ENCODE results near the gene PIP5K1C.

PIP5K1C gene

DNA sequence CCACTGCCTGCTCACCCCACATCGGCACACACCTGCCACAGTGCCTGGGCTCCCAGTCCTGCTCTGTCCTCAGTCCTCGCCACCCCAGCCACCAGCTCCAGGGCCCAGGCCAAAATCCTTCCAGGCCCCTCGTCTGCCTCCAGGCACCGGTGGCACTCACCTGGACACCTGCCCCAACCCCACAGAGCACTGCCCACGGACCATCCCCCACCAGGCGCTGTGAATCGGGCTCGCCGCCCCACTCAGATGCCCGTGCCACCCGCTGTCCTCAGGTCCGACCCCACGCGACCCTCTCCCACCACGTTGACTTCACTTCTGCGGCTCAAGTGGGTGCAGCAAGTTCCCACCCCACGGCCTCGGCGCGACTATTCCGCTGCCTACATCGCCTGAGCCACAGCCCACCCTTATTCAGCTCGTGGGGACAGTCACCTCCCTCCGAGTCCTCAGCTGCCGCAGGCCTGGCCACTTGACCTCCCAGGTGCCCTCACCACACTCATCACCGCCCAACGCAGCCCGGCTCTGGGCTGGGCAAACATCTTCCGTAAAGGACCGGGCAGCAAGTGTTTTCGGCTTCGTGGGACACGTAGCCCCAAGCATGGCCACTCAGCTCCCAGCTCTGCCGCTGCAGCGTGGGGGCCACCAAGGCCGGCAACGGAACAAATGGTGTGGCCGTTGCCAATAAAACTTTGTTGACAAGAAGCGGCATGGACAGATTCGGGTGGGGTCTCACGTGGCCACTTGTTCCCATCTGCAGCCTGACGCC lies 5.7 kb downstream of the PIP5K1C start:
- no peak for DNase-seq

DNA sequence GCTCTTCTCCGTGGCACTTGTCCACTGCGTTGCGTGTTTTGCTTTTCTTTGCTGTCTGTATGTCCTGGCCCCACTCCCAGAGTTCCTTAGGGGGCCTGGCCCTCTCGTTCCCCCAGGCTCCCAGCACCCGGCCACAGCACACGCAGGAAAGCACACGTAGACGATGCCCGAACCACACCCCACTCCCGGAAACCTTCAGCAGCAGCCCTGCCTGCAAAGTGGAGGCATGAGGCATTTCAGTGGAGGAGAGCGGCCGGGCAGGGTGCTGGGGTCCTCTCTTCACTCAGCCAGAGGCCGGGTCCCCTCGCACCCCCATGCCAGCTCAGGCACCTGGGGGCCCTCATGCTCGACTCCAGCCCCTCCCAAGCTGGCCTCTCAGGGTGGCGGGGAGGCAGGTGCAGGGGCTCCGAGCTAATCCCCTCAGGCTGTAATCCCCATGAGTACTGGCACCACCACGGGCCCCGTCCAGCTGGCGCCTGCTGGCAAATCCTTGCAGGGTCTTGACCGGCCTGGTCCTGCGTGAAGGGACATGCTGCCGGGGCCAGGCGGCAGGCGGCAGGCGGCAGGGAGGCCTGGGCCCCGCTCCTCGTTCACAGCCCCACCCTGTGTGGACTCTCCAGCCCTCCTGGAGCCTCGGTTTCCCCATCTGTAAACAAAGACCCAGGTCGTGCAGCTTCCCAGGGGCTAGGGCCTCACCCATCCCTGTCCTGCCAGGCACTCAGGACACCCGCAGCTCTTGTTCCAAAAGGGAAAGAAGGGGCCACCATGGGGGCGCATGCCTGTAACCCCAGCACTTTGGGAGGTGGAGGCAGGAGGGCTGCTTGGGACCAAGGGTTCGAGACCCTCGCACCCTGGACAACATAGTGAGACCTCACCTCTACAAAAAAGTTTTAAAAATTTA lies 7.0 kb downstream of the PIP5K1C start:
- DNase-seq: no peak

DNA sequence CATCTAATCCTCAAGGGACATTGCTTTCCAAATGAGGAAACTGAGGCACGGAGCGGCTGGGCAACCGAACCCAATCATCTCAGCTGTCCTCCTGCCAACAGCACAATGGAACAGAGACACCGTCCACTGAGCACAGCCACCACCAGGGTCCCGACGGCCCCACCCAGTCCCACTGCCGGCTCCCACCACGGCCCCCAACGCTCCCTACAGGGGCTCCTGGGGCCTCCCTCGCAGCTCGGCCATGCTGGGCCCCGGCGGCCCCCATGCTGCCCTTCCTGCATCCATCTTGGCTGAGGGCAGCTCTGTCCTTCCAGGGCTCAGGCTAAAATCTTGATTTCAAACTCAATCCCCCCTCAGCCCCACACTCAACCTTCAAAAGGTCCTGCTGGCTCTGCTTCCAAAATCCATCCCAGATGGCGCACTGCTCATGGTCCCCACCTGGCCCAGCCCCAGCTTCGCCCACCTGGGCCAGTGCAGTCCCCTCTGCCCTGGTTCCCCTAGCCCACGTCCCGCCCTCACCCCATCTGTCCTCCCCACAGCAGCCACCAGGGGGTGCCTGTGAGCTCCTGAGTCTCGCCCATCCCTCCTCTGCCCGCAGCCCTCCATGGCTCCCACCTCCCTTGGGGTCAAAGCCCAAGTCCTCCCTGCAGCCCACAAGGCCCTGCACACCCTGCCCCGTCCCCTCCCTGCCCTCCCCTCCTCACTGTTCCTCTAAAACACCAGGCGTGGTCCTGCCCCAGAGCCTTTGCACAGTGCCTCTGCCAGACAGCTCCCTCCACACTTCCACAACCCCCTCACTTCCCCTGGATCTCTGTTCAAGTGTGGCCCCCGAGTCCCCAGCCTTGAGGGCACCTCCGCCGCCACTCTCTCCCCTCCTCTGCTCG lies 7.9 kb downstream of the PIP5K1C start:
- DNase-seq: peak; percentile 65

DNA sequence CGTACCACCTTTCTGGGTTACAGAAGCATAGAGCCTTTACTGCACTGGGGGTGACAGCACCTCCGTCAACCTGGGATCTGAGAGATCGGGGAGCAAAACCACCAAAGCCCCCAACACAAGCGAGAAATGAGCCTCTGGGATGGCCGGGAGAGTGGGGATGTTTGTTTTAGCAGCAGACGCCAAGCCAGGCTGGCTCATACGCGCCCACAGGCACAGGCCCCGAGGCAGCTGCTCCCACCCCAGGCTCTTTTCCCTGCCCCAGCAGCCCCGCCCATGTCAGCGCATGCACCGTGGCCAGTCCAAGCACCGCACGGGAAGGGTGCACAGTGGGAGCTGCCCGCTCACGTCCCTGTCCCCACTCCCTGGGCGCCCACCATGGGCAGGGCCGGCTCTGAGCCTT lies 8.5 kb downstream of the PIP5K1C start:
- DNase-seq: no peak

DNA sequence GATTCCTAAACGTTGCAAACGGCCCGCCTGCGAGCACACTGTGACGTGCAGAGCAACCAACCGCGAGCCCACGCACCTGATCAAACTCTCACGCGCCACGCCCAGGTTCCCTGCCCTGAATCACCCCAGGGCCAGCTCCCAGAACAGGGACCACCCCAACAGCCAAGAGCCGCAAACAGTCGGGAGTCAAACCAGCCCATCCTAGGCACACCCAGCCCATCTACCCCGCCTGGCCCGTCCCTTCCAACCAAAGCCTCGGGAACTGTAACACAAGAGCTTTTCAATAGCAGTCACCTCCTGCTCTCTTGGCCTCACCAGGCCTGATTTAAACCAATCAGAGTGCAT lies 8.9 kb downstream of the PIP5K1C start:
- no peak for DNase-seq

DNA sequence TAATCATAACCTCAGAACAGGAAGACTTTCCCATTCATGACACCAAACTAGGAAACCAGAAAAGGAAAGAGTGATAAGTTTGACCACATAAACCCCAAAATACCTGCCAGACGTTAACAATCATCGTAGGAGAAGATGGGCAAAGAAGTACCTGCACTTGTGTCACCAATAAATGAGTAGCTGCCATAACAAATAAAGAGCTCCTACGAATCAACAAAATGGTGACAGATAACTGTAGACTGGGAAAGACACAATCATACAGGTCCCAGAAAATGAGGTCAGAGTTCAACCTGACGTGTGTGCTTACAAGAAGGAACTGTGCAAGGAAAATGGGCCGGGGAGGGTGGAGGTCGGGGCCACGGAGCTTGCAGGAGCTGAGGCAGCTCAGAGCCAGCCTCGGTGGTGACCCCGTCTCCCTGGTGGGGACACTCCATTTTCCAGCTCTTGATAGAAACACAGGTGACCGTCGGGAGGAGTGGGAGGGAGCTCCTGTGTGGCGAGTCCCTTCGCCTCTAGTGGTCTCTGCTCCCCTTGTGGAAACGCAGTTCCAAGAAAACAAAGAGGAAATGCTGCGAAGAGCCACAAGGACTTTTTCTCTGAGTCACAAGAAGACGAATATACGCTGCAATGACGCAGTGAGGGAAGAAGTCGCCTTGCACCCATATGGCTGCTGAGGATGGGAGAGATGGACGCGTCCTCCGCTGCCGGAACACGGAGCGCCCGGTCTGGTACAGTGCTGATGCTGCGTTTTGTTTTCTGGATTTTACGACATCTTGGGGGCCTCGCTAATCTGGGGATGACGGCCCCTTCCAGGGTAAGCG lies 9.5 kb downstream of the PIP5K1C start:
- no peak for DNase-seq

DNA sequence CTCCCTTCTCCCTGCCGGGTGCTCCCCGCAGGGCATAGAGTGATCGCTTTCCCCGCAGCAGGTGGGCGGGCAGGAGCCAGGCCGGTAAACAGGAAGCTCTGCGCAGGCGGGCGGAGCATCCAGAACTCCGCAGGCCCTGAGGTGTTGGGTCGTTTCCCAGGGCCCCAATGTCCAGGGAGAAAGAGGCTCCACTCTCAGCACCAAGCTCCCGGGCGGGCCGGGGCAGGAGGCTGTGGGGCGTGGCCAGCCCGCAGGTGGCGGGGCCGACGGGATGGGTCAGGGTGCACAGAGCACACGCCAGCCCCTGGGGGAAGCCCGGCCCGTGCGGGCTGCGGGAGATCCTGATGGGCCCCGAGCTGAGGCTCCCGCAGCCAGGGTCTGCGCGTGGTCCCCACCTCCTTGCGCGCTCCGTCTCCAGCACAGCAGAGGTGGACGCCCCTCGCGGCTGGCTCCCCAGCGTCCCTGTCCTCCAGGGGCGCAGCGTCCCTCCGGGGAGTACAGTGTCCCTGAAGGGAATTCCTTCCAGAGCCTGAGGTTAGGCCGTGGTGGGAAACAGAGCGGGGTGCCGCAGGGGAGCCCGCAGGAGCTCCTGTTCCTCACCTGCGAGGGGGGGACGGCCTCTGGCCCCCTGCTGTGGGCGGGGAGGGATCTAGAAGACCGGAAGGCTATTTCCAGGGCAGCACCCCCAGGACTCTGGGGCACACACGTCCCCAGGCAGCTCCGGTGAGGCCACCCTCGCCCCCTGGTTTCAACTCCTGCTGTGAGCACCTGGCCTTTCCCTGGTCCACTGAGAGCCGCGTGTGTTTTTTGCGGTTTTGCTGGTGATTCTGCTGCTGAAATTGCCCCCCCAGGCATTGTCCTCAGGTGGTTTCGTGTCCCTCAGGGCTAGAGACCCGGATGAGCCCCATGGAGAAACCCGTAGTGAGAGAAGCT lies 12.2 kb downstream of the PIP5K1C start:
- DNase-seq: peak; percentile 69

DNA sequence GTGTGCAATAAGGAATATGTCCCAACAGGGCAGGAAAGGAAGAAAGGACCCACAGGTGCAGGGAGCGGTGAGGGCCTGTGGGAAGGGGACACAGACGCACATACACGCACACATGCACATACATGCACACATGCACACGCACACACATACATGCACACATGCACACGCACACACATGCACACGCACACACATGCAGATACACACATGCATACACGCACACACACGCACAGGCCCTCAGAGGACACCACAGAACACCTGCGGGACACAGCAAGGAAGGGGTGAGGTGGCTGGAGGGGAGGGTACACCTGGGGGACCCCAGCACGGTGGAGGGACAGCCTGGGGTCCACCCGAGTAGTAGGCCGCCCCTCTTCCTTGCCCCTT lies 12.9 kb downstream of the PIP5K1C start:
- no peak for DNase-seq

DNA sequence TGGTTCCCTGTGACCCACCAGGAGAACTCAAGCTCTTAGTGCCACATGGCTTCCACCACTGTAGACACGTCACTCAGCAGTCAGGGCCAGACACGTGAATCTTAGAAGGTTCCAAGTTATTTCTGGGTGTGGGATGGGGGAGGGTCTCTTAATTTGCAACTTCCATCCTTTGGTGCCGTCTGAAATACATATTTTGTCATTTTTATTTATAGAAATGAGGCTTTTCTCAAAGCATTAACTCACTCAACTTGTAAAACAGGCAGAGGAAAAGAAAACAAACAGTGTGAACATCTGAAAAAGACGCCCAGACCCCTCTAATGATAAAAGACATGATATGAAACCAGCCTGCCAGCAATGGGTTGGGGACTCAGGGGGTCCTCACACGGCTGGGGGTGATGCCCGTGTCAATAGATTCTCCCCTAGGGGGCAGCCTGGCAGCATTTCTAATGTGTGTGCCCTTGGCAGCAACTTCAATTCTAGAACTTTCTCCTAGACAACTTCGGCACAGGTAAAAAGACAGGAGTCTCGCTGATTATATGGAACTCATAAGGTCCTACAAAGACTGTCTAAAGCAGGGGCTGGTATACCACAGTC lies 15.4 kb downstream of the PIP5K1C start:
- no peak for DNase-seq

DNA sequence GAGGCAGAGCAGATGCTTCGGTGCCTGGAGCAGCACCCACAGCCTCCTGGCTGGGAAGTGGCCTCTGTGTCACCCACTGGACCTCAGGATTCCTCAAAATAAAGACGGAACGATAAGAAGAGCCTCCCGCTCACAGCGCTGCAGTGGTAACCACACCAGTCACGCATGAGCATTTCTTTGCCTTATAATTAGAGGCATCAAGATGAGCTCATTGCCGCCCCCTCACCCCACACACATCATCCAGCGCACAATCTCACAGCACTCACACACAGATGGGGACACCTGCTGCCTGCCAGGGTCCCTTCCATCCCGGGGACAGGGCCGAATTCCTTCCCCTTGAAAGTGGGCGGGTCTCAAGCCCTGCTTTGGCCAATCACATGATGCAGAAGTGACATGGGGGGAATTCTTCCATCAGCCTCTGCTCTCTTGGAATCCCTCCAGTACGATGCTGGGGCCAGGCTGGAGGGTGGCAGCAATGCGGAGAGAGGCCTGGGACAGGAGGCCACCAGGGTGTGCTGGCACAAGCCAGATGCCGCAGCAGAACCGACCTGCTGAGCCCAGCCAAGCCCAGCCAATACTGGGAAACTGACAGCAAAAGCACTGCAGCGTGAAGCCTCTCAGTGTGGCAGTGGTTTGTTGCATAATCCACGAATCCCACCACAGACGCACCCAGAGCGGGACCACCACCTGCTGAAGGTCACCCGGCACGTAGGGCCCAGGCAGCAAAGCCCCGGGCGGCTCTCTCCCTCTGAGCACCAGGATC lies 16.0 kb downstream of the PIP5K1C start:
- DNase-seq: no peak

DNA sequence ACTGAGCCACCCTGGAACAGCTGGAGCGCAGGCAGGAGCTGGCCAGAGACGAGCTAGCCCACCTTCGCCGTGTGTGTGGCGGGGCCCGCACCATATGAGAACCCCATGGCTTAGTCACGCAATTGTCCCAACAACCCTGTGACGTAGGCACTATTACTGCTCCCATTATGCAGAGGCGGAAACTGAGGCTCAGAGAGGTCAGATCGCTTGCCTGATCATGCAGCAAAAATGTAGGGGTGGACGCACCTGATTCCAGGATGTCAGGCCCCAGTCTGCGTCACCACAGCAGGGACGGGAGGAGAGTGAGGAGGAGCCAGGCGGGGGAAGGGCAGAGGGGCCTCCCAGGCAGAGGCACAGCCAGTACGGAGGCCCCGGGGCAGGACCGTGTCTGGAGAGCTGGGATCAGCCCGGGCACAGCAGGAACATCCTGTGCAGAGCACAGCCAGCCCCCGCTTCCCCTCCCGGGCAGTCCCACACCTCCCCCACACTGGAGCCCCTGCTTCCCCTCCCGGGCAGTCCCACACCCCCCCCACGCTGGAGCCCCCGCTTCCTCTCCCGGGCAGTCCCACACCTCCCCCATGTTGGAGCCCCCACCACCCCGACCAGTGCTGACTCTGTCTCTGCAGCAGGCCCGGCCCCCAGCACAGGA lies 16.7 kb downstream of the PIP5K1C start:
- DNase-seq: no peak

DNA sequence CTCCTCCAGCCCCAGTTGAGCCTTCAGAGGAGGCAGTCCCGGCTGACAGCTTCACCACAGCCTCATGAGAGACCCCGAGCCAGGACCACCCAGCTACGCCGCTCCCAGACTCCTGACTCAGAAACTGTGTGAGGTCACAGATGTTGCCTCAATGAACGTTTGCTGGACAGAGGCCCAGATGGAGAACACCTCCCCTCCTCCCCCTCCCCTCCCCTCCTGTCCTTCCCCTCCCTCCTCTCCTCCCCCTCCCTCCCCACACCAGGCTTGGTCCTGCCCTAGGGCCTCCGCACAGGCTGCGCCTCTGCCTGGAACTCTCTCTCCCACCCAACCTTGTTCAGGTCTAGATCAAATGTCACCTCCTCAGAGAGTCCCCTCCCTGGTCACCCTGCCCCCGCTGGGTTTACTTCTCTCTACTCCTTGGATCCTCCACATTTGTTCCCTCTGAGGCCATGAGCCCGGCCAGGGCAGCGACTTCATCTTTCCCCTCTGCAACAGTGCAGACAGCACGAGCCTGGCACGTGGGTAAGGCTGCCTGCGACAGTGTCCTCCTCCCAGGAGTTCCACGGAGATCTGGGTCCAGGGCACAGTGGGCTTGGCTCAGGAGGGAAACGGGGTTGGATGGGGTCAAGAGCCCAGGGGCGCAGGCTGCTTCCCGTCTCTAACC lies 17.4 kb downstream of the PIP5K1C start:
- no peak for DNase-seq

DNA sequence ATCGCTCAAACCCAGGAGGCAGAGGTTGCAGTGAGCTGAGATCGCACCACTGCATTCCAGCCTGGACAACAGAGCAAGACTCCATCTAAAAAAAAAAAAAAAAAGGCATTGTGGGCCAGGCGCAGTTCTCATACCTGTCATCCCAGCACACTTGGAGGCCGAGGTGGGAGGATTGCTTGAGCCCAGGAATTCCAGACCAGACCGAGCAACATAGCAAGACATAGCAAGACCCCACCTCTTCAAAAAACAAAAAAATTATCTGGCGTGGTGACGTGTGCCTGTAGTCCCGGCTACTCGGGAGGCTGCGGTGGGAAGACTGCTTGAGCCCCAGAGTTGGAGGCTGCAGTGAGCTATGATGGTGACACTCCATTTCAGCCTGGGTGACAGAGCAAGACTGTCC lies 18.0 kb downstream of the PIP5K1C start:
- no peak for DNase-seq

DNA sequence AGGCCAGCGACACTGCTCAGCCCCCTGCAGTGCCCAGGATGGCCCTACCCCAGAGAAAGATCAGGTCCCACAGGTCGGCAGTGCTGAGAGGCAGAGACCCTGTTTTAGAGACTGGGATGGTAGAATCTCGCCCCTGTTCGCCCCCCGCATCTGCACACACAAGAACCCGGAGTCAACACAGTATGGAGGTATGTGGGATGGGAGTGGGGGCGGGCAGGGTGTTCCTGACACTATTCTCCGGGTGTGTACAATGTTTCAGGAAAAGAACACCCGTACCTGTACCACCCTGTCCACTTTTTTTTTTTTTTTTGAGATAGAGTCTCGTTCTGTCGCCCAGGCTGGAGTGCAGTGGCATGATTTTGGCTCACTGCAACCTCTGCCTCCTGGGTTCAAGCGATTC lies 19.3 kb downstream of the PIP5K1C start:
- DNase-seq: no peak

DNA sequence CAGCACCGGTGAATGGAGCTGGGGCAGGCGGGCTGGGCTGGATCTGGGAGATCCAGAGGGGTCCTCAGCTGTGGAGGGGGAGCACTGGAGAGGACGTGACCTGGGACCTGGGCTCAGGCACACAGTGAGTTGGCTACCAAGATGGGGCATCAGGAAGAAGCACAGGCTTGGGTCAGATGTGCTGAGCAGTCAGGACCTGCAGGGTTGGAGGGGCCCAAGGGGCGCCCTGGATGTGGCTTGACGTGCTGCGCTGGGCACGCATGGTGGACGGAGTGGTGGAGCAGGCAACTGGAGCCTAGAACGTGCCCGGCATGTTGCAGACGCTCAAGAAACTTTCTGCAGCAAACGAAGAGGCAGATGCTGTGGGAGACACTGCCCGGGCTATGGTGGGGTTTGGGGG lies 20.7 kb downstream of the PIP5K1C start:
- DNase-seq: no peak

DNA sequence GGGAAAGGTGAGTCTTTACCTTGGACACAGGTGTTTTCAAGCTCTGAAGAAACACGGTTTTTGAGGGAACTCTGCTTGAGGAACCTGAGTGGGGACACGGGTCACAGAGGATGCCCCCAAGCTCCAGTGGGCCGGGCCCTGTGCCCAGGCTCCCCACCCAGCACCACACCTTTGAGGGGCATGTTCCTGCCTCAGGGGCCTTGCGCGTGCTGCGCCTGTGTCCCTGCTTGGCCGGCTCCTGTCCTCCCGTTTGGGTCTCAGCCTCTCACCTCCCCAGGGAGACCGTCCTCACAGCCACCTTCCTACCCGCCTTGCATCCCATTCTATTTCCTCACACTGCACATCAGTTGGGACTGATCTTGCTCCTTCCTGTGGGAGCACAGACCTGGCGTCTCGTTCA lies 21.1 kb downstream of the PIP5K1C start:
- no peak for DNase-seq

DNA sequence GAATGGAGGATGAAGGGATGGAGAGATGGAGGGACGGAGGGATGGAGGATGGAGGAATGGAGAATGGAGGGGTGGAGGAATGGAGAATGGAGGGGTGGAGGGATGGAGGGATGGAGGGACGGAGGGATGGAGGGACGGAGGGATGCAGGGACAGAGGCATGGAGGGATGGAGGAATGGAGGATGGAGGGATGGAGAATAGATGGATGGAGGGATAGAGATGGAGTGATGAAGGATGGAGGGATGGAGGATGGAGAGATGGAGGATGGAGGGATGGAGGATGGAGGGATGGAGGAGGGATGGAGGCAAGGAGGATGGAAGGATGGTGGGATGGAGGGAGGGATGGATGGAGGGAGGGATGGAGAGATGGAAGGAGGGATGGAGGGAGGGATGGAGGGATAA lies 22.1 kb downstream of the PIP5K1C start:
- no peak for DNase-seq

DNA sequence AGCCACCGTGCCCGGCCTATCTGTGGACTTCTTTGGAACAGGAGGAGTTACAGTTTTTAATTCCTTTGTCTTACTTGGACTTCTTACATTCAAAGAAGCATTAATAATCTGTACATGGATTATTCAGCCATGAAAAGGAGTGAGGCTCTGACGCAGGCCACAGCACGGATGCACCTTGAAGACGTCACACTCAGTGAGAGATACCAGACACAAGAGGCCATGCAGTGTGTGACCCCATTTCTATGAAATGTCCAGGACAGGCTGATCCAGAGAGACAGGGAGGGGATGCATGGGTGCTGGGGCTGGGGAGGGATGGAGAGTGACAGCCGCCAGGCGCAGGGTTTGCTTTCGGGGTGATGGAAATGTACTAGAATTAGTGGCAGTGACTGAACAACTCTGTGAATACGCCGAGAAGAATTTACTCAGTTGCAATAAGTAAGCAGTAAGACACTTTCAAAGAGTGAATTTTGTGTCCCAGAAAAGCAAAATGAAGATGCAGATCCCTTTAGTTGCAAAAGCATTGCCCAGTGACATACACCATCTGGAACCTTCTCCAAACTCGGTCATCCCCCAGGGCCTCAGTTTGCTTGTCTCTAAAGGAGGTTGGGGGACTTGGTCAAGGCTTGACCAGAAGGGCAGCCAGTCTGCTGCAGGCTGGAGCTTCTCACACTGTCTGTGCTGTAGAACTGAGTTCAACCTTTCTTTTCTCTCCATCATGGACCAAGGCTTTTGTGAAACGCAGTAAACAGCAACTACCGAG lies 25.3 kb downstream of the PIP5K1C start:
- no peak for DNase-seq
